T-helper 2 cell treated with Interferon-gamma antibody and Interleukin-4, amounts not matched to agents 5 μg/mL and 100 μg/mL, for 36 hours (primary cell): ENCODE data around the gene CD3E.

Experiments used
- DNase-seq: peaks from one replicate; pipeline ENCODE4 v3.0.0; 2021; ENCODE audit warnings: low spot score
- H3K27ac Mint-ChIP-seq: one replicate; pipeline ENCODE4 v1.8.0; 2021; ENCODE audit warnings: mild to moderate bottlenecking, mixed read lengths
- H3K27me3 Mint-ChIP-seq: one replicate; pipeline ENCODE4 v1.8.0; 2021; ENCODE audit warnings: low read depth, mixed read lengths
- H3K36me3 Mint-ChIP-seq: one replicate; pipeline ENCODE4 v1.8.0; 2021; ENCODE audit warnings: low read depth, mixed read lengths
- H3K4me1 Mint-ChIP-seq: one replicate; pipeline ENCODE4 v1.8.0; 2021; ENCODE audit warnings: low read depth, mixed read lengths
- H3K4me3 Mint-ChIP-seq: one replicate; pipeline ENCODE4 v1.8.0; 2022; ENCODE audit warnings: mild to moderate bottlenecking, moderate library complexity, mixed read lengths
- H3K9me3 Mint-ChIP-seq: one replicate; pipeline ENCODE4 v1.8.0; 2021; ENCODE audit warnings: mixed read lengths

The CD3E gene

DNA sequence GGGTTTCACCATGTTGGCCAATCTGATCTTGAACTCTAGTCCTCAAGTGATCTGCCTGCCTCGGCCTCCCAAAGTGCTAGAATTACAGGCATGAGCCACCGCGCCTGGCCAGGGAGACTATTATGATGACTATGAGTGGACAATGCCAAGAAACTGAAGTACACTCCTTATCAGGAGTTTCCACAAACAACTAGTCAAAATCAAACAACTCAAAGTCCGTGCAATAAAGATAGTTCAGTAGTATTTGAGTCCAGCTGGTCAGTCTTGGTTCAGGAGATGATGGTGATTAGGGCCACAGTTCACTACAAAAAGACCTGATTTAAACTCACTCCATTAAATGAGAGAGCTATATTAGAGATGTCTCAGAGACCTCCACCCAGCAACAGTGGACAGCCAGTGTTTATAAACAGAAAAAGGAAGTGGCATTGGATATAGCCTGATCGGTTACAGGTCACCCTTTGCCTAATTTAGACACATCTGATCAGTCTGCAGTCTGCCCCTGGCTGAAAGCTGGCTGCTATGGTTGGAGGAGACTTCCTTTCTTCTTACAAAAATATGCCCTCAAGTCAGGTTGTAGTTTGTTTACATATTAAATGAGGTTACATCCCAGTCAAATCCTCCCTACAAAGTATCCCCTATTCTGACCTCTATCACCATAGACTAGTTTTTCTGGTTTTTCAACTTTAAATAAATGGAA is 17.0 kb downstream of the CD3E start:
- Mint-ChIP-seq H3K36me3 (peaks cover 25% of the 10 kb centered on the region), H3K4me1 (peaks cover 45% of the 10 kb centered on the region), H3K4me3 (no peak overlapping the region), H3K27ac (peak overlapping the region; percentile 49), H3K27me3 (no peaks in the 10 kb centered on the region), H3K9me3 (peaks cover 4% of the 10 kb centered on the region)
- no peak for DNase-seq

DNA sequence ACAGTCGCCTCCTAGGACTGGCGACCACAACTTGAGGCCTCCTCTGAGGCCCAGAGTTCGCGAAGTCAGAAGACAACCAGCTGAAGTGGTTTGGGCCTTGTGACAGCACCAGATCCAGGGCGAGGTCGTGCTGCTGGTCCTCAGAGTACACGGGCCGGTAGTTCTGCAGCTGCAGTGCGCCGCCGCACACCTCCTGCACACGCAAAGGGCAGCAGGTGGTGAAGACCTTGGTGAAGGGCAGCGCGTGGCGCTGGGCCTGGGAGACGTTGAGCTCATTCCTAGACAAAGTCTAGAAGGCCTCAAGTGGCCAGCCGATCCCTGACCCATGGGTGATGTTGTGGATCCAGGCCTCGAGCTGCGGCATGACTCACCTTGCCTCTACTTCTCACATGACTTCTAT is 18.2 kb downstream of the CD3E start:
- peaks cover 37% of the 10 kb centered on the region for H3K4me1 Mint-ChIP-seq
- H3K9me3 Mint-ChIP-seq, result no peaks in the 10 kb centered on the region
- H3K36me3 Mint-ChIP-seq, result peaks cover 18% of the 10 kb centered on the region
- H3K4me3 Mint-ChIP-seq, result no peak overlapping the region
- no peak for DNase-seq
- H3K27me3 Mint-ChIP-seq, result no peaks in the 10 kb centered on the region
- H3K27ac Mint-ChIP-seq, result no peak overlapping the region

DNA sequence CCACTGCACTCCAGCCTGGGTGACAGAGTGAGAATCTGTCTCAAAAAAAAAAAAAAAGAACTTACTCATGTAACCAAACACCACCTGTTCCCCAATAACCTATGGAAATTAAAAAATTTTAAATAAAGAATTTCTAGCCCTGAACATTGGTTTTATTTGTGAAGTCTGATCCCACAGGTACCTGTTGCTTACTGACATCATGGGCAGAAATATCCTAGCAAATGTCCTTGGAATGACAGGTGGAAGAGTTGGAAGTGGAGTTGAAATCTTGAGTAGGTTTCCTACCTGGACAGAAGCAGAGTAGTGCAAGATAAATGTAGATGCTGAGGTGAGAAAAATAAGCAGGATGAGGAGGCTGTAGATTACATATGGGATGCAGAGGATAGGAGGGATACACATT is 20.8 kb downstream of the CD3E start:
- Mint-ChIP-seq H3K4me1 (peaks cover 16% of the 10 kb centered on the region), H3K9me3 (no peaks in the 10 kb centered on the region), H3K27ac (no peak overlapping the region), H3K4me3 (no peak overlapping the region), H3K36me3 (peaks cover 11% of the 10 kb centered on the region), H3K27me3 (peaks cover 2% of the 10 kb centered on the region)
- DNase-seq, result no peak

DNA sequence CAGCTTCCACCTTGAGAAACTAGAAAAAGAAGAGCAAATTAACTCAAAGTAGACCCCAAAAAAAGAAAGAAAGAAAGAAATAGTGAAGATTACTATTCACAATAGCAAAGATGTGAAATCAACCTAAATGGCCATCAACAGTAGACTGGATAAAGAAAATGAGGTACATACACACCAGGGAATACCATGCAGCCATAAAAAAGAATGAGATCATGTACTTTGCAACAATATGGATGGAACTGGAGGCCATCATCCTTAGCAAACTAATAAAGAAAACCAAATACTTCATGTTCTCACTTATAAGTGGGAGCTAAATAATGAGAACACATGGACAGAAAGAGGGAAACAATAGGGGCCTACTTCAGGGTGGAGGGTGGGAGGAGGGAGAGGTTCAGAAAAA is 24.2 kb downstream of the CD3E start:
- Mint-ChIP-seq H3K9me3 (no peaks in the 10 kb centered on the region), H3K4me1 (no peaks in the 10 kb centered on the region), H3K36me3 (peaks cover 8% of the 10 kb centered on the region), H3K27ac (no peak overlapping the region), H3K27me3 (peaks cover 2% of the 10 kb centered on the region), H3K4me3 (no peak overlapping the region)
- DNase-seq, result no peak

DNA sequence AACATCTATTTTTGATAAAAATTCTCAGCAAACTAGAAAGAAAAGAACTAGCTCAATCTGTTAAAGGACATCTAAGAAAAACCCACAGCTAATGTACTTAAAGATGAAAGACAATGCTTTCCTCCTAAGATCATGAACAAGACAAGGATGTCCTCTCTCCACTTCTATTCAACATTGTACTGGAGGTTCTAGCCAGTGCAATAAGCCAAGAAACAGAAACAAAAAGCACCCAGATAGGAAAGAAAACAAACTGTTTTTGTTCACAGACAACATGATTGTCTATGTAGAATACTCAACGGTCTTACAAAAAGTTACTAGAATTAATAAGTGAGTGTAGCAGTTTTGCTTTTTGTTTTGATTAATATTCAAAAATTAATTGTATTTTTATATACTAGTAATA is 30.2 kb downstream of the CD3E start:
- Mint-ChIP-seq H3K9me3 (no peaks in the 10 kb centered on the region), H3K27ac (peak overlapping the region; percentile 77)

DNA sequence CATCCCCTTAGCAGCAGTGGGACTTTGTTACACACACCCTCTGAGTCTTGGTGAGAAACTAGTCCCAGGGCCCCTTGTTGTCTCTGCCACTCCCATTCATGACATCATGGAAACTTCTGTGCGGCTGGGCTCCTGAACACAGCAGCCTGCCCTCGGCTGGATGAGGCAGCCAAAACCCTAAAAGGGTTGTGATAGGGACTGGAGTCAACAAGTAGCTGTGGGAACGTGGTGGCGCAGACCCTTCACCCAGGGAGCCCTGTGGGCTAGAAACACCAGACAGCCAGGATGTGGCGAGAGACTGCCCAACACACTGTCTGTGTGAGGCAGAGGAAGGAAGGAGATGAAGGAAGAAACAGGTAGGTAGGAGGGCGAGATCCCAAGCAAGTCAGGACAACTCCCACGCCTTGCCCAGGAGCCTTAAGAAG is 34.1 kb downstream of the CD3E start:
- peak overlapping the region; percentile 93 for H3K4me3 Mint-ChIP-seq
- H3K4me1 Mint-ChIP-seq, result peaks cover 57% of the 10 kb centered on the region
- no peaks in the 10 kb centered on the region for H3K9me3 Mint-ChIP-seq
- H3K27me3 Mint-ChIP-seq, result no peaks in the 10 kb centered on the region
- DNase-seq, result peak; percentile 86
- H3K36me3 Mint-ChIP-seq, result peaks cover 54% of the 10 kb centered on the region
- H3K27ac Mint-ChIP-seq, result peak overlapping the region; percentile 100

More for the DNA sequence above, 30.2 kb downstream of the CD3E start:
- peak overlapping the region; percentile 18 for H3K4me3 Mint-ChIP-seq
- H3K4me1 Mint-ChIP-seq, result peaks cover 31% of the 10 kb centered on the region
- H3K27me3 Mint-ChIP-seq, result no peaks in the 10 kb centered on the region
- H3K36me3 Mint-ChIP-seq, result peaks cover 30% of the 10 kb centered on the region
- DNase-seq, result no peak

DNA sequence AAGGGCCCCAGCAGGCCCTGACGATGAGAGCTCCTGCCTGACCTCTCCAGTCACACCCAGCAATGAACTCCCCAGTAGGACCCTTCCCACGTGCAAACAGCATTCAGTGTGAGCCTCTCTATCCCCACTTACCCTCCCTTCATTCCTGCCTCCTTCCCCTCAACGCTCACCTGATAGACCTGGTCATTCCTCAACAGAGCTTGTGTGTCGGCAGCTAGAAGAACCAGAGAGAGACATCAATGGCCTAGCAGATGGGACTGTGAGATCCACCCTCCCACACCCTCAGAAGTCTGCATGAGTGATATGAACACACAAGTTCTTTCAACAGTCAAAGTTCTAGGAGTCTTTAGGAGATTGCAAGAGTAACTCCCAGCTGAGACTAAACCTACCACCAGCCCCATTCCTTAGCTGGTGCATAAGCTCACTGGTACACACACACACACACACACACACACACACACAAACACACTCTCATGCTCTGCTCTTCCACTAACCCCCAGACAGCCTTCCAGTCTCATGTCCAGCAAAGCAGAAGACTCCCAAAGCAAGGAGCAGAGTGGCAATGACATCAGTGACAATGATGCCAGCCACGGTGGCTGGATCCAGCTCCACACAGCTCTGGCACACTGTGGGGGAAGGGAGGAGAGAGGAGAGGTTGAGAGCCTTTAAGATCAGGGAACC is 34.9 kb downstream of the CD3E start:
- DNase-seq, result no peak
- Mint-ChIP-seq H3K27me3 (no peaks in the 10 kb centered on the region), H3K27ac (peak overlapping the region; percentile 100), H3K36me3 (peaks cover 54% of the 10 kb centered on the region), H3K4me3 (peak overlapping the region; percentile 93), H3K9me3 (no peaks in the 10 kb centered on the region), H3K4me1 (peaks cover 59% of the 10 kb centered on the region)

DNA sequence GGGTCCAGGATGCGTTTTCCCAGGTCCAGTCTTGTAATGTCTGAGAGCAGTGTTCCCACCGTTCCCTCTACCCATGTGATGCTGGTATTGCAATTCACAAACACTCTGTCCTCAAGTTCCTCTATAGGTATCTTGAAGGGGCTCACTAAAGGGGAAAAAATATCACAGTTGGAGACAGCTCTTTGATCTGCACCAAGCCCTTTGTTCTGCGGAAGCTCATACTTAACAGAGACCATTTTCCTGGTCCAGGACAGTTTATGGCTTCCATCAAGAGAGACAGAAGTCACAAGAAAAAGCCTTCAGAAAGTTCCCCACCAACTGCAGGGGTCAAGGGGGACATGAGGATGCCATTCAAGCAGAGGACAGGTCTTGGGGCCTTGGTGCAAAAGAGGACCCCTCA is 35.9 kb downstream of the CD3E start:
- Mint-ChIP-seq H3K4me3 (peak overlapping the region; percentile 93), H3K27me3 (no peaks in the 10 kb centered on the region), H3K9me3 (no peaks in the 10 kb centered on the region), H3K27ac (peak overlapping the region; percentile 100), H3K4me1 (peaks cover 56% of the 10 kb centered on the region), H3K36me3 (peaks cover 56% of the 10 kb centered on the region)
- no peak for DNase-seq

DNA sequence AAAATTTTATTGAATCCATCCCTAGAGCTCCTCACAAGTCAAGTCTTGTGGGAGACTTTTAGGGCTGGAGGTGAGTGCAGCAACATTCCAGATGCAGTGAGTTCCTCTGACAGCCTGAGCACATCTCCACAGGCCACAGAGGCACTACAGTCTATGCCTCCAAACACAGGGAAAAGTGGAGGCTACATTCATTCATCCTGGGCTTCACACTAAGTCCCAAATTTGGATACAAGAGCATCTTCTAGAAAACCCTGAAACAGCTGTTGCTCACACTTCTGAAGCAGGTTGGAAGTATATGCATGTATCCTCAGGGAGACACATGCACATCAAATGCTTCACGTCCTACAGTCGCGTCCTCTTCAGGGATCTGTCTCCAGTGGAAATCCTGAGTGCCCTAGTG is 36.7 kb downstream of the CD3E start:
- Mint-ChIP-seq H3K27ac (peak overlapping the region; percentile 92), H3K9me3 (no peaks in the 10 kb centered on the region), H3K4me1 (peaks cover 60% of the 10 kb centered on the region), H3K36me3 (peaks cover 62% of the 10 kb centered on the region), H3K4me3 (peak overlapping the region; percentile 93), H3K27me3 (no peaks in the 10 kb centered on the region)
- DNase-seq, result no peak

DNA sequence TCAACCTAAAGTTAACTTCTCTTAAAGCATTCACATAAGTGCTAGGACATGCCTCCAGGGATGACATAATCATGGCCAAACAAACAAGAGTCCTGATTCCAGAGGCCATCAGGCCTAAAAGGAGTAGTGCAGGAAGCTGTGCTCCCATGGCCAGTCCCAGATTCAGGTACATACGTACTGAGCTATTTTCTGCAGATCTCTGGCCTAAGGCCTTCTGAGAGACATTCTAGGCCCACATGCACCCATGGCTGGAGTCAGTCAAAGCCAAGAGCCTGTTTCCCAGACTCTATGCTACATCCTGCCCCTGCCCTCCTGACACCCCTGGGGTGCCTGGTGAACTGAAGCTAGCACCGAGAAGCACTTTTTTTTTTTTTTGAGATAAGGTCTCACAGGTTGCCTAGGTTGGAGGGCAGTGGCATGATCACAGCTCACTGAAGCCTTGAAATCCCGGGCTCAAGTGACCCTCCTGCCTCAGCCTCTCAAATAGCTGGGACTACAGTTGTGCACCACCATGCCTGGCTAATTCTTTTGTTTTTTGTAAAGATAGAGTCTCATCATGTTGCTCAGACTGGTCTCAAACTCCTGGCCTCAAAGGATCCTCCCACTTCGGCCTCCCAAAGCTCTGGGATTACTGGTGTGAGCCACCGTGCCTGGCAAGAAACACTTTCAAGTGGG is 37.4 kb downstream of the CD3E start:
- Mint-ChIP-seq H3K4me3 (peak overlapping the region; percentile 93), H3K9me3 (no peaks in the 10 kb centered on the region), H3K4me1 (peaks cover 59% of the 10 kb centered on the region), H3K36me3 (peaks cover 62% of the 10 kb centered on the region), H3K27me3 (no peaks in the 10 kb centered on the region), H3K27ac (peak overlapping the region; percentile 92)
- DNase-seq, result no peak

DNA sequence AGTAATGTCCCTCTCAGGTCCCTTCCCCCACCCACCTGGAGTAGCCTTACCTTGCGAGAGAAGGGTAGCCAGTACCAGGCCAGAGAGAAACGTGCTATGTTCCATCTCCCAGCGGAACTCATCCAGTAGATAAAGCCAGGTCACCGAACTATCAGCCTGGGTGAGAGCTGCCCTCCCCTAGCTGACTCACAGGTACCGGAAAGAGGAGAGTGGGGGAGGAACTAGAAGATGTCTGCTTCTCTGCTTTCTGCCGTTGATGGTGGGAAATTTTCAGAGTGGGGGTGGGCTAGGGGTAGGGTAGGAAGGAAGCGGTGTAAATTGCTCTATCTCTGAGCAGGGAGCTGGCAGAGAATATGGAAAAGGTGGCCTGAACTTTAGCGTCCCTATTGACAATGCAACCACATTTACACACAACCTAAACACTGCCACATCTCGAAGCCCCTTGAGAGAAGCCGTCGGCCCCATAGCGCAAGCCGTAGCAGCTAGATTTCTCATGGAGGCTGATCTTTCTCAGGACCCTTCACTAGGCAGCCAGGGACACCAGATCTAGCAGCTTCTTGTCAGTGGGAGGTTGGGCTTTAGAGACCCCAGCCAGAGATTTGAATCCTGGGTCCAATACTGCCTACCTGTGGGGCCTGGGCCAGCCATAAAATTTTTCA is 38.1 kb downstream of the CD3E start, which contains the start of gene CD3D:
Gene CD3D, minus strand, starts transcription at position 203 of the 659 bp plus-strand sequence. Its CDS starts 98 bp downstream, at position 105.
- Mint-ChIP-seq H3K36me3 (peaks cover 68% of the 10 kb centered on the region), H3K4me3 (peak within 1 kb of the TSS; percentile 93), H3K9me3 (no peaks in the 10 kb centered on the region), H3K27ac (peak within 1 kb of the TSS; percentile 92), H3K4me1 (peaks cover 64% of the 10 kb centered on the region), H3K27me3 (no peaks in the 10 kb centered on the region)
- peak; percentile 76 for DNase-seq

DNA sequence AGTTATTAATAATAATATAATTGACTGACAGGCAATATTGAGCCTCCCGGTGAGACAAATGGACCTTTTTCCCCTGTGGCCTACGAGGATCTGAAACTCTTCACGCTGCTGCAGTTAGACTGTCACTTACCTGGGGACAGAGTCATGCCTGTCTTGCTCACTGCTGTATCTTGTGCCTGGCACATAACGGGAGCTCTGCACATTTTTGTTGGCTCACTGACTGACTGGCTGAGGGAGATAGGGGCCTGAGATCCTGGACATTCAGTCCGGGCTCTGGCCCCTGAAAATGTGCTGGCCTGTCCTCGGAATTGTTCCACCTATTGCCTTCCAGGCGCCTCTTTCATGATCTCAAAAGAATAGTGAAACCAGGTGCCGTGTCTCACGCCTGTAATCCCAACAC is 38.7 kb downstream of the CD3E start:
- Mint-ChIP-seq H3K36me3 (peaks cover 69% of the 10 kb centered on the region), H3K27ac (peak overlapping the region; percentile 92), H3K9me3 (no peaks in the 10 kb centered on the region), H3K4me3 (peak overlapping the region; percentile 93), H3K27me3 (no peaks in the 10 kb centered on the region), H3K4me1 (peaks cover 65% of the 10 kb centered on the region)
- DNase-seq, result no peak

DNA sequence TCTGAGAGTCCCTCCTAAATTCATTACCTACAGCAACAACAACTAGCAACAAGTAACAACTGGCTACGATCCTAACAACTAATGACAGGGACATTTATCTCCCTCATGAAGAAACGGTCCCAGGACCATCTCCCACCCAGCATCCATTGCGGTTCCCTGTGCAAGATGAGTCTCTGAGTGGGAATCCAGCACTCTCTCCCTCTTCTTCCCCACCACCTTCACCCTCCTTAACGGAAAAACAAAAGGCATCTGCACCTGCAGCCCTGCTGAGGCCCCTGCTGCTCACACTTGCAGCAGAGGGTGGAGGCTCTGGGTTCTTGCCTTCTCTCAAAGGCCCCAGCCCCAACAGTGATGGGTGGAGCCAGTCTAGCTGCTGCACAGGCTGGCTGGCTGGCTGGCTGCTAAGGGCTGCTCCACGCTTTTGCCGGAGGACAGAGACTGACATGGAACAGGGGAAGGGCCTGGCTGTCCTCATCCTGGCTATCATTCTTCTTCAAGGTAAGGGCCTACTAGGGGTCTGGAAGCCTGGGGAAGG is 39.5 kb downstream of the CD3E start, which contains the start of gene CD3G:
Gene CD3G, plus strand, starts transcription at position 364 of the 535 bp plus-strand sequence. Its CDS starts 80 bp downstream, at position 444.
- Mint-ChIP-seq H3K4me1 (peaks cover 64% of the 10 kb centered on the region), H3K27me3 (no peaks in the 10 kb centered on the region), H3K27ac (peak within 1 kb of the TSS; percentile 92), H3K36me3 (peaks cover 68% of the 10 kb centered on the region), H3K9me3 (no peaks in the 10 kb centered on the region), H3K4me3 (peak within 1 kb of the TSS; percentile 93)
- peak; percentile 61 for DNase-seq
